Endothelial cell of umbilical vein (primary cell): ENCODE results near the gene MYH9. TPM values are rescaled to one million over a fixed set of nuclear protein-coding genes. Genes with fewer than 3 reads are reported as not detected.
A peak's percentile ranks its signal among the peaks of the same experiment; 100 is the strongest.

Experiments used
- BruUV-seq: library from RNA; stranded (reverse); fragments of 400-500 nt; replicated peaks from 2 replicates; lab custom pipeline; 2021; lab: Mats Ljungman, UMichigan
- CTCF ChIA-PET: fragments of 300-600, 350-600 bp; sonication (Branson Sonifier 250); formaldehyde crosslinking; loops from one replicate; lab custom pipeline; 2021; ENCODE audit warnings: antibody characterized with exemption, inconsistent platforms; lab: Charles Lee
- POLR2A ChIA-PET: fragments of 300-600, 350-600 bp; sonication (Branson Sonifier 250); formaldehyde crosslinking; loops from one replicate; lab custom pipeline; 2021; ENCODE audit warnings: antibody characterized with exemption, inconsistent platforms; lab: Charles Lee
- DNase-seq: peaks from one replicate; pipeline ENCODE4 v3.0.0-alpha.2; 2011; ENCODE audit warnings: low read depth, low spot score
- FAIRE-seq: peaks from 2 replicates; lab custom pipeline; 2011; peaks lifted over from hg19 to GRCh38; lab: Jason Lieb, UNC
- H2AFZ ChIP-seq: 2 replicates; pipeline ENCODE4 v1.6.0; 2012; ENCODE audit warnings: low read depth, low read length, control low read depth, inconsistent platforms
- H3K27ac ChIP-seq: 2 replicates; pipeline ENCODE4 v1.5.1; 2011; ENCODE audit warnings: low read depth, mild to moderate bottlenecking, control low read depth, low read length, moderate library complexity; ENCODE audit not compliant: insufficient read depth
- H3K27me3 ChIP-seq, 2 experiments: 2 replicates each; pipeline versions ENCODE4 v1.6.0 to v1.6.1; 2011; ENCODE audit warnings: low read length in 2 of 2, mixed read lengths in 1 of 2; ENCODE audit not compliant: control insufficient read depth in 2 of 2, insufficient read depth in 2 of 2
- H3K36me3 ChIP-seq, 2 experiments: 2 replicates in 1 of 2; 3 replicates in 1 of 2; pipeline ENCODE4 v1.5.1; 2011; ENCODE audit warnings: low read length in 2 of 2, mild to moderate bottlenecking in 1 of 2, moderate library complexity in 1 of 2; ENCODE audit not compliant: control insufficient read depth in 2 of 2, insufficient read depth in 2 of 2; ENCODE audit errors: extremely low read depth in 1 of 2
- H3K4me1 ChIP-seq: 3 replicates; pipeline ENCODE4 v1.5.1; 2011; ENCODE audit warnings: mild to moderate bottlenecking, low read length; ENCODE audit not compliant: control insufficient read depth, insufficient read depth; ENCODE audit errors: extremely low read depth
- H3K4me2 ChIP-seq: 2 replicates; pipeline ENCODE4 v1.6.1; 2011; ENCODE audit warnings: low read length, control low read depth, mixed read lengths; ENCODE audit not compliant: insufficient read depth
- H3K4me3 ChIP-seq, 3 experiments: fragments of 200-600 bp in 1 of 3; sonication (generic), shearing (Covaris generic) in 1 of 3; replicated peaks in 1 of 3; 2 replicates each; pipeline ENCODE4 v1.5.1; 2011 to 2016; ENCODE audit warnings: control low read depth in 3 of 3, low read length in 3 of 3, mild to moderate bottlenecking in 2 of 3, inconsistent platforms in 1 of 3, low read depth in 1 of 3, moderate library complexity in 1 of 3; ENCODE audit not compliant: insufficient read depth in 1 of 3
- H3K79me2 ChIP-seq: 2 replicates; pipeline ENCODE4 v1.6.0; 2012; ENCODE audit warnings: low read length, inconsistent platforms; ENCODE audit not compliant: control insufficient read depth, insufficient read depth
- H3K9ac ChIP-seq: replicated peaks from 2 replicates; pipeline ENCODE3; 2011; ENCODE audit warnings: low read length, control low read depth; ENCODE audit not compliant: insufficient read depth; ENCODE audit errors: extremely low read depth
- H3K9me1 ChIP-seq: replicated peaks from 3 replicates; pipeline ENCODE4 v1.6.0; 2011; ENCODE audit warnings: mild to moderate bottlenecking, low read length; ENCODE audit not compliant: control insufficient read depth, insufficient read depth; ENCODE audit errors: extremely low read depth
- H3K9me3 ChIP-seq: replicated peaks from 2 replicates; pipeline ENCODE4 v1.5.1; 2012; ENCODE audit warnings: low read length, inconsistent platforms; ENCODE audit not compliant: control insufficient read depth, insufficient read depth
- H4K20me1 ChIP-seq: replicated peaks from 2 replicates; pipeline ENCODE3; 2011; ENCODE audit warnings: mild to moderate bottlenecking, low read length; ENCODE audit not compliant: control insufficient read depth, insufficient read depth; ENCODE audit errors: extremely low read depth
- CTCF ChIP-seq, 2 donors: IDR thresholded peaks; 1 replicate in 1 of 2; 2 replicates in 1 of 2; pipeline ENCODE4 v1.5.1; 2011; ENCODE audit warnings: low read length in 2 of 2, mild to moderate bottlenecking in 2 of 2, moderate library complexity in 2 of 2, control low read depth in 1 of 2, inconsistent platforms in 1 of 2, low read depth in 1 of 2; ENCODE audit not compliant: insufficient read depth in 1 of 2; ENCODE audit errors: extremely low read depth in 1 of 2
- EZH2 ChIP-seq: IDR thresholded peaks from 2 replicates; pipeline ENCODE4 v1.6.1; 2012; ENCODE audit warnings: borderline replicate concordance, low read depth, mild to moderate bottlenecking, moderate library complexity, low read length, inconsistent platforms; ENCODE audit not compliant: severe bottlenecking
- FOS ChIP-seq: IDR thresholded peaks from 2 replicates; pipeline ENCODE4 v1.6.1; 2011; ENCODE audit warnings: mild to moderate bottlenecking, low read length, moderate library complexity, borderline replicate concordance; ENCODE audit not compliant: insufficient read depth
- GATA2 ChIP-seq: IDR thresholded peaks from 2 replicates; pipeline ENCODE4 v1.7.0; 2011; ENCODE audit warnings: low read depth, mild to moderate bottlenecking, moderate library complexity, mixed read lengths, low read length; ENCODE audit not compliant: insufficient read length, insufficient read depth
- JUN ChIP-seq: IDR thresholded peaks from 2 replicates; pipeline ENCODE4 v1.6.1; 2011; ENCODE audit warnings: borderline replicate concordance, low read depth; ENCODE audit not compliant: insufficient read length, insufficient read depth
- MAX ChIP-seq: IDR thresholded peaks from 2 replicates; pipeline ENCODE4 v1.6.1; 2011; ENCODE audit not compliant: insufficient read depth, insufficient read length
- MYC ChIP-seq: IDR thresholded peaks from one replicate; pipeline ENCODE4 v1.6.1; 2011; ENCODE audit warnings: mild to moderate bottlenecking, low read depth, low read length
- POLR2A ChIP-seq: IDR thresholded peaks from 2 replicates; pipeline ENCODE4 v1.6.1; 2012; ENCODE audit warnings: low read depth, mild to moderate bottlenecking, control low read depth, low read length
- POLR2AphosphoS5 ChIP-seq: IDR thresholded peaks from 2 replicates; pipeline ENCODE4 v1.6.1; 2012; ENCODE audit warnings: low read depth, mild to moderate bottlenecking, control low read depth, low read length, moderate library complexity; ENCODE audit not compliant: insufficient read depth
- dilution Hi-C: fragments of 300-500 bp; cut with MboI; formaldehyde crosslinking; loops from one replicate; pipeline ENCODE4 v1.15.0; 2019; ENCODE audit warnings: low sequenced_read_pairs; ENCODE audit not compliant: extremely low pct_ligation_motif_present
- intact Hi-C: fragments of 100-400 bp; cut with micrococcal nuclease; formaldehyde crosslinking; loops from one replicate; pipeline ENCODE4 v1.10.0; 2022
- polyA plus RNA-seq, 4 experiments: library from polyadenylated mRNA; depleted of rRNA in 3 of 4; stranded (reverse) in 3 of 4; unstranded in 1 of 4; fragments of >200 nt; gene quantifications; 2 replicates each; pipeline versions ENCODE4 v1.2.1 to v1.2.3, GENCODE V29; 2011 to 2012; ENCODE audit warnings: missing spikeins in 1 of 4
- total RNA-seq: library from RNA; stranded (reverse); gene quantifications from 2 replicates; pipeline ENCODE4 v1.2.3, GENCODE V29; 2021

MYH9 gene
- total and polyA plus RNA-seq, 2 donors (not counting 3 experiments of a cell fraction or from before 2014, with no cell fraction given), result 188 to 1,413 TPM

DNA sequence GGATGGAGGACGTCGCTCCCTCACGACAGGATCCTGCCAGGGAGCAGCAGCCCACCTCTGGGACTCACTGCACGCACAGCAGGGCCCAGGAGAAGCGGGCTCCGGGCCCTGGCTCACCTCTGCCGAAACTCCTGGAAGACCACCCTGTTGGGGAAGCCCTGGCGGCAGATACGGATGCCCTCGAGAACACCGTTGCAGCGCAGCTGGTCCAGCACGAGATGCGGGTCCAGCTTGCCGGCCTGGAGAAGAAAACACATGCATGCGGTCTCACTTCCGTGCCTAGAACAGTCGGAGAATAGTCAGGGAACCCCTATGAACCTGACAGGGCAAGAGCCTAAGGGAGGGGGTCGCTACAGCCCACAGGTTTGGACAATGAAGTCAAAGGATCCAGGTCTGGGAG, 82.0 kb downstream of the MYH9 start:
- TF ChIP-seq POLR2AphosphoS5 (no peak), GATA2 (no peak), POLR2A (no peak), MAX (no peak), FOS (no peak), JUN (no peak), CTCF (IDR thresholded peaks at IDR 0.05; ENCODE audit: extremely low read depth in 1 of 2, insufficient read depth in 1 of 2, low read depth in 1 of 2, low read length in 2 of 2) (no peak), MYC (no peak), EZH2 (no peak)
- Histone ChIP-seq H3K27ac (no peak overlapping the region), H4K20me1 (peaks cover 2% of the 10 kb centered on the region), H3K79me2 (peaks cover 76% of the 10 kb centered on the region), H3K9me3 (no peaks in the 10 kb centered on the region), H3K4me3 (no peak overlapping the region), H3K4me2 (no peak overlapping the region), H3K9me1 (no peaks in the 10 kb centered on the region), H3K36me3 (peaks cover 79 to 81% of the 10 kb centered on the region in 2 experiments), H3K27me3 (no peaks in the 10 kb centered on the region), H3K4me1 (peaks cover 10% of the 10 kb centered on the region), H3K9ac (no peak overlapping the region), H2AFZ (no peak overlapping the region)
- dilution Hi-C loops, result no loop called here
- intact Hi-C loops, result no loop called here
- FAIRE-seq (no peak), DNase-seq (no peak)
- CTCF ChIA-PET, result interaction anchor here (3.1 kb wide), 1 partner anchor 164 kb away, joined by 10 read pairs; no protein-coding TSS in a partner anchor
- POLR2A ChIA-PET, result no interaction called here
- BruUV-seq, result TSS peak; percentile 26
